Endodermal cell (in vitro differentiated cells): ENCODE results near the gene DENND2A. TPM values are rescaled to one million over a fixed set of nuclear protein-coding genes. Genes with fewer than 3 reads are reported as not detected.

ENCODE experiments used
- DNase-seq: peaks from one replicate; pipeline ENCODE4 v3.0.0-alpha.2; 2017
- H3K27ac ChIP-seq: 2 replicates; pipeline ENCODE4 v1.5.1; 2013; ENCODE audit warnings: mild to moderate bottlenecking, low read depth, low read length, moderate library complexity
- H3K27me3 ChIP-seq: 2 replicates; pipeline ENCODE4 v1.6.1; 2013; ENCODE audit warnings: mild to moderate bottlenecking, low read length, moderate library complexity; ENCODE audit not compliant: insufficient read depth, control insufficient read depth, poor library complexity, severe bottlenecking
- H3K36me3 ChIP-seq: 2 replicates; pipeline ENCODE4 v1.7.0; 2013; ENCODE audit warnings: mild to moderate bottlenecking, low read length, moderate library complexity; ENCODE audit not compliant: control insufficient read depth, insufficient read depth
- H3K4me1 ChIP-seq: one replicate; pipeline ENCODE4 v1.7.0; 2013; ENCODE audit warnings: low read length; ENCODE audit not compliant: control insufficient read depth, insufficient read depth
- H3K4me3 ChIP-seq: 2 replicates; pipeline ENCODE4 v1.5.1; 2013; ENCODE audit warnings: mild to moderate bottlenecking, low read length, moderate library complexity
- H3K9ac ChIP-seq: 2 replicates; pipeline ENCODE4 v1.6.1; 2013; ENCODE audit warnings: mild to moderate bottlenecking, low read length, moderate library complexity; ENCODE audit not compliant: poor library complexity, severe bottlenecking; ENCODE audit errors: extremely low read depth
- H3K9me3 ChIP-seq: 2 replicates; pipeline ENCODE4 v1.6.1; 2013; ENCODE audit warnings: mild to moderate bottlenecking, low read length, moderate library complexity; ENCODE audit not compliant: control insufficient read depth
- H3K27ac Mint-ChIP-seq: 2 replicates; pipeline ENCODE4 v1.8.0; 2020; ENCODE audit warnings: mixed read lengths
- H3K27me3 Mint-ChIP-seq: 2 replicates; pipeline ENCODE4 v1.8.0; 2021; ENCODE audit warnings: mild to moderate bottlenecking, mixed read lengths; ENCODE audit not compliant: insufficient read depth
- H3K36me3 Mint-ChIP-seq: 2 replicates; pipeline ENCODE4 v1.8.0; 2020; ENCODE audit warnings: low read depth, mixed read lengths
- H3K4me1 Mint-ChIP-seq: 2 replicates; pipeline ENCODE4 v1.8.0; 2020; ENCODE audit warnings: mixed read lengths
- H3K4me3 Mint-ChIP-seq: 2 replicates; pipeline ENCODE4 v1.8.0; 2020; ENCODE audit warnings: mild to moderate bottlenecking, moderate library complexity, mixed read lengths
- H3K9me3 Mint-ChIP-seq: 2 replicates; pipeline ENCODE4 v1.8.0; 2020; ENCODE audit warnings: mild to moderate bottlenecking, mixed read lengths
- CTCF ChIP-seq: fragments of 200-600 bp; sonication (generic); conservative IDR thresholded peaks from 2 replicates; pipeline ENCODE4 v1.5.0; 2021; ENCODE audit warnings: antibody characterized with exemption, mild to moderate bottlenecking
- WGBS, 2 experiments: methylation state at CpG; one replicate each; pipeline versions ENCODE4 v1.1.5 to v1.1.7; 2013; ENCODE audit warnings: missing lambda C conversion rate in 2 of 2, mixed read lengths in 1 of 2; ENCODE audit not compliant: insufficient coverage in 1 of 2, insufficient read length in 1 of 2; 5-methylcytosine and 5-hydroxymethylcytosine counted together
- total RNA-seq, 2 donors: library from RNA; stranded (reverse); fragmentation: NEBNext Ultra II Directional in 1 of 2; extraction: Animal tissue kit (Norgen Biotek cat#: 25700) in 1 of 2; gene quantifications; 2 replicates in 1 of 2; 3 replicates in 1 of 2; pipeline ENCODE4 v1.2.1, GENCODE V29; 2021

DENND2A gene
- total RNA-seq, 2 donors from 2014 or later = 28.5 to 40.6 TPM

GRCh38 chr7:140674356-140674800 lies 33.8 kb upstream of the DENND2A start:
- peaks cover 2% of the 10 kb centered on the region for H3K4me1 Mint-ChIP-seq
- no peak overlapping the region for H3K9ac ChIP-seq
- H3K9me3 ChIP-seq = no peaks in the 10 kb centered on the region
- peaks cover 2% of the 10 kb centered on the region for H3K4me1 ChIP-seq
- no peaks in the 10 kb centered on the region for H3K27me3 ChIP-seq
- peaks cover 4% of the 10 kb centered on the region for H3K36me3 ChIP-seq
- no peak for DNase-seq
- H3K9me3 Mint-ChIP-seq = no peaks in the 10 kb centered on the region
- peaks cover 4% of the 10 kb centered on the region for H3K27me3 Mint-ChIP-seq
- no peak overlapping the region for H3K27ac Mint-ChIP-seq
- no peak overlapping the region for H3K4me3 ChIP-seq
- no peak overlapping the region for H3K27ac ChIP-seq
- H3K4me3 Mint-ChIP-seq = peak overlapping the region; percentile 62
- H3K36me3 Mint-ChIP-seq = peaks cover 7% of the 10 kb centered on the region
- WGBS, 2 experiments = 94 to 96% methylated on average over 4 to 5 of the region's 5 CpGs
- TF ChIP-seq CTCF = no peak

- no peaks in the 10 kb centered on the region for H3K27me3 ChIP-seq
- no peak for DNase-seq
- H3K9me3 ChIP-seq = no peaks in the 10 kb centered on the region
- no peaks in the 10 kb centered on the region for H3K36me3 ChIP-seq
- H3K4me1 Mint-ChIP-seq = peaks cover 2% of the 10 kb centered on the region
- H3K27ac Mint-ChIP-seq = no peak overlapping the region
- peaks cover 4% of the 10 kb centered on the region for H3K27me3 Mint-ChIP-seq
- H3K27ac ChIP-seq = no peak overlapping the region
- 69 to 78% methylated on average over 18 of the region's 18 CpGs for WGBS, 2 experiments
- H3K4me1 ChIP-seq = peaks cover 2% of the 10 kb centered on the region
- peak overlapping the region; percentile 80 for H3K4me3 ChIP-seq
- no peak overlapping the region for H3K9ac ChIP-seq
- TF ChIP-seq CTCF = no peak
- peak overlapping the region; percentile 62 for H3K4me3 Mint-ChIP-seq
- H3K9me3 Mint-ChIP-seq = no peaks in the 10 kb centered on the region
- peaks cover 3% of the 10 kb centered on the region for H3K36me3 Mint-ChIP-seq
Observed at GRCh38 chr7:140673774-140674155, 33.2 kb upstream of the DENND2A start.

- Mint-ChIP-seq H3K4me3 (peak overlapping the region; percentile 62), H3K4me1 (peaks cover 2% of the 10 kb centered on the region), H3K27ac (no peak overlapping the region), H3K9me3 (no peaks in the 10 kb centered on the region), H3K36me3 (peaks cover 3% of the 10 kb centered on the region), H3K27me3 (peaks cover 4% of the 10 kb centered on the region)
- WGBS, 2 experiments = 1% methylated on average over 24 to 72 of the region's 72 CpGs
- TF ChIP-seq CTCF = no peak
- no peaks in the 10 kb centered on the region for H3K36me3 ChIP-seq
- no peak overlapping the region for H3K27ac ChIP-seq
- H3K4me1 ChIP-seq = peaks cover 2% of the 10 kb centered on the region
- no peaks in the 10 kb centered on the region for H3K27me3 ChIP-seq
- H3K9me3 ChIP-seq = no peaks in the 10 kb centered on the region
- peak overlapping the region; percentile 80 for H3K4me3 ChIP-seq
- peak overlapping the region; percentile 38 for H3K9ac ChIP-seq
- DNase-seq = peak; percentile 89
Observed at GRCh38 chr7:140673063-140673773, 32.6 kb upstream of the DENND2A start.
